GM19372 (cell line): ENCODE data around the gene ROBO1.
"Not testable (repeated sequence)": the region's sequence is repeated elsewhere in the genome, so short reads cannot be mapped to it uniquely, and the experiment has no call there.

ENCODE experiments used
- ATAC-seq: cut with Tn5 transposase; IDR thresholded peaks from one replicate; pipeline ENCODE4 v1.9.1; 2021; ENCODE audit warnings: mild to moderate bottlenecking, low read depth, moderate library complexity; ENCODE audit not compliant: unreplicated experiment

Gene ROBO1

DNA sequence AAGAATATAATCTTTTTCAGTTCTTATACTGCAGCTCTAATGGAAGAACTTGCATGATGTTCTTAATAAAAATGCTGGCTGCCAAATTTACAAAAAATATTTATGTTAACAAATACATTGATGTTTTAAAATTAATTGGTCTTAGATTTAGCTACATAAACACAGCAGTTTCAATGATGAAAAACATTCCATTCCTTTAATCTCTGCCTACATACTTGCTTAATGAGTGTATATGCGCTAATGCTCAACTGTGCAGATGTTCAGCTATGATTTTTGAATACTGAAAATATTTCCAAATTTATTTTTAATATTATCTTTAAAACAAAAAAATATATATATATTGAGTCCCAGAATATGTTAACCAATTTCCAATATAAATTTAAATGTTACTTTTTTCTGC lies 867.4 kb downstream of the ROBO1 start:
- ATAC-seq, result no peak

DNA sequence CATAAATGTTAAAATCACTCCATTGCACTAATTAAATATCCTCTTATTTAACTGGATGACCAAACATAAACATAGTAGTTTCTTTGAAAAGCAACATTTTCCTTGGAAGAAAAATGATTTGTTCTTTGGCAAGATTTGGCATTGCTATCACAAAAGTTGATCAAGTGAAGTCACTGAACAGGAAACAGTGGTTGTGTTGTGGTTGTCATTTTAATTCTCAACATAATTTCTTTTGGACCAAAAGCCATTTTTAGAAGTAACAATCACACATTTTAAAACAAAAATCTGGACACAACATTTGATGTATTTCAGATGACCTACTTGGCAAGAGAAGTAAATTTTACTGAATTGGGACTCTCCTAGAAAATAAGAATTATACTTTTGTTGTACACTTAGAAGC lies 872.3 kb downstream of the ROBO1 start:
- ATAC-seq, result no peak

DNA sequence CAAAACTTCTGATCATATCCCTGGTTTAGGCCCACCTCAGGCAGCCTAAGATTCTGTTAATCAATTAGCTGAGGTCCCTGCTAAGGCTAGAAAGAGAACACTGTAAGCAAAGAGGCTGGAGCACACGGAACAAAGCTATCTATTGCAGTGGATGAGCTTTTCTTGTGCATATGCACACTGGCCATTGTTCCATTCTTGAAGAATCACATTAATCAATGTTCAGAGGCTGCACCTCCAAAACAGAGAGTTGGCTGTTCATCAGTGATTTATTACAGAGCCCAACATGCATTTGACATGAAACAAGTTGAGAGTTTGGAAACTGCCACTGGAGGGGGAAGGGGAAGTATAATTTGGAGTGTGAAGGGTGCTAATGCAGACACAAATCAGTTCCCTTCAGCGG lies 873.0 kb downstream of the ROBO1 start:
- no peak for ATAC-seq

DNA sequence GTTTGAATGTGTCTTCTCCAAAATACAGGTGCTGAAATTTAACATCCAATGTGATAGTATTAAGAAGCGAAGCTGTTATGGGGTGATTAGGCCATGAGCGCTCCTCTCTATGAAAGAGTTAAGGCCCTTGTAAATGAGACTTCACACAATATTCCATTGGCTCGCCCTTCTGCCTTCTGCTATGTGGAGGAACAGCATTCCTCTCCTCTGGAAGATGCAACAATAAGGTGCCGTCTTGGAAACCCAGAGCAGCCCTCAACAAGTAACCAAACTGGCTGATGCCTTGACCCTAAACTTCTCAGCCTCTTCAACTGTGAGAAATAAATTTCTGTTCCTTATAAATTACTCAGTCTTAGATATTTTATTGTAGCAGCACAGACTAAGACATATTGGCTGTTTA lies 874.6 kb downstream of the ROBO1 start:
- ATAC-seq, result no peak

DNA sequence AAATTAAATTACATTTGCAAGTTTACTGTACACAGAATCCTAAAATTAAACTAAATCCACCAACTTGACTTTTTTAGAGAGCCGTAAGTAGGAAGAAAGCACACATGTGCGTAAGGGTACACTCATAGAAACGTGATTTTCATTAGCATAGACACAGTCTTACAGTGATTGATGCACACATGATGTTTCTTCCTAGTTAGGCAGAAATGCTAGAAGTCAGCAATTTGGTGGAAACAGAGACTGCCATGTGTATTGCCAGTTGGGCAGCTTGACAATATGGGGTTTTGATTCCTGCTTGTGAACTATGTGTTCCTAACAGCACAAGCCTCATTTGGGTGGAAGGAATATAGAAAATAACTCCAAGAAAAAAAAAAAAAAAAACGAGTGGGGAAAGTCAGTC lies 878.5 kb downstream of the ROBO1 start:
- no peak for ATAC-seq

DNA sequence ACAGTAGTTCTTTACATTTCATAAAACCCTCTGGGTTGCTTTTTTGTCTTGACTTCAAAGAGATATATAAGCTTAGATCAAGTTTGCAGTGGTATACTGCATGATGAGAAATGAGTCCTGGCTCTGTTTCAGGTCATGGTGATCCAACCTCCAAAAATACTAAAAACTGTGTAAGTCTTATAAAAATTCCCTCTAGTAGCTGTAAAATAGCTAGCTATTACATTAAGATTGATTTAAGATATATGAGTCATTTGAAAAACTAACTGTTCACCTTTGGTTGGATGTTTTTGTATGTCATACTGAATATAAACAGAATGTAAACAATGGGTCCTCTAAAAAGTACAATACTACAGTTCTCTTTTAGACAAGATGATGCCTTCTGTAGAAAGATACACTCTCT lies 879.2 kb downstream of the ROBO1 start:
- ATAC-seq, result no peak

DNA sequence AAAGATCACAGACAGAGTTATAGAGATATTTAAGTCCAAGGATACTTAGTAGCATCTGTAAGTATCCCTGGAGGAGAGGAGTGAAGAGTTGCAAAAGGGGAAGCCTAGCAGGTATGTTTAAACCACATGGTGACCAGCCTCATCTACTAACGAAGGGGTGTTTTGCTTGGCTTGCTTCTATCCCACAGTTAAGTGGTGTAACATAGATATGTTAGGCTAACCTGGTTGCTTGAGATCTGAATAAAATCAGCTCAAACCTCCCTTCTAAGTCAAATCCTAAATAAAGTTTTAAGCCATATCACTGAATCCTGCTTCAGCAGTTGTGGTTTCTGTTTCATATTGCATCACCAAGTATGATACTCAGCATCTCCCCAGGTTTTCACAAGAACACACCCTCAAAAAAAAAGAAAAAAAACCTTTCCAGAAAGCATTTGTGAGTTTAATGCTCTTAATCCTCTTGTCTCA lies 880.2 kb downstream of the ROBO1 start:
- ATAC-seq, result no peak

DNA sequence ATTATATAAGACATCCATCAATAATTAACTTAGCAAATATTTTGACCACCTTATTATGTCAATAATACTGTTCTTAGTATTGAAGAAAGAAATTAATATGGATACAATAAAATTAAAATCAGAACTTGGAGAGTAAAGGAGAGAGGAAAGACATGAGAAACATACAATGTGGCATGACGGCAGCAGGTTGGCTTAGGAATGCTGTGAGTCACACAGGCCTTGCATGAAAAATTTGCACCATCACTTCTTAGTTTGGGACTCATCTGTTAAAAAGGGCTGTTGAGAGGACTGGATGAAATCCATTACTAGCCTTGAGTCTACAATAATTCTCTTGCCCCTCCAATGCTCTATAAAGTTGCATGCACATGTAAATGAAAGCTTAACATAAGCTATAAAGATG lies 880.8 kb downstream of the ROBO1 start:
- ATAC-seq, result no peak

DNA sequence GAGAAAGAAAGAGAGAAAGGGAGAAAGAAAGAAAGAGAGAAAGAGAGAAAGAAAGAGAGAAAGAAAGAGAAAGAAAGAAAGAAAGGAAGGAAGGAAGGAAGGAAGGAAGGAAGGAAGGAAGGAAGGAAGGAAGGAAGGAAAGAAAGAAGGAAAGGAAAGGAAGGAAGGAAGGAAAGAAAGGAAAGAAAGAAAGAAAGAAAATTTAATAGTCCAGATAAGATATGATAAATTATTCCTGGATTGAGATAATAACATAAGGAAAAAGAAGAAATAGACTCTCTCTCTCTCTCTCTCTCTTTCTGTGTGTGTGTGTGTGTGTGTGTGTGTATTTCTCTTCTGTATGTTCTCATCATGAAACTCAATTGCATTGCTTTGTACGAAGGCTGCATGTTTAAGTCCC lies 883.2 kb downstream of the ROBO1 start:
- not testable (repeated sequence) for ATAC-seq

DNA sequence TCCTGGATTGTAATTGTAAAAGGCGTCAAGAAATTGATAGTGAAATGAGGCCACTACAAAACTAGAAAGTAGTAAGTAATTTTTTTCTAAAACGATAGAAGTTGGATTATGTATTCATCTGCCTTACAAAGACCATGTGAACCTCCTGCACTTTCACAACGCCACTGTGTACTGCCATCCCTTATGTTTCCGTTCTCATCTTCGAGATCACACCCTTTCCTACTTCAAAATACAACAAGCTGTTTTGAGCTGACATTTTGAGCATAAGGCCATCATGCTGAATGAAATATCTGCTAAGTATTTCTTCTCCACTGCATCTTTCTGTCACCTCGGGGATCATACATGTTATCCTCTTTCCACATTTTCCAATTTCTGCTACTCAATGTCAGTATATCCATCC lies 885.5 kb downstream of the ROBO1 start:
- no peak for ATAC-seq

DNA sequence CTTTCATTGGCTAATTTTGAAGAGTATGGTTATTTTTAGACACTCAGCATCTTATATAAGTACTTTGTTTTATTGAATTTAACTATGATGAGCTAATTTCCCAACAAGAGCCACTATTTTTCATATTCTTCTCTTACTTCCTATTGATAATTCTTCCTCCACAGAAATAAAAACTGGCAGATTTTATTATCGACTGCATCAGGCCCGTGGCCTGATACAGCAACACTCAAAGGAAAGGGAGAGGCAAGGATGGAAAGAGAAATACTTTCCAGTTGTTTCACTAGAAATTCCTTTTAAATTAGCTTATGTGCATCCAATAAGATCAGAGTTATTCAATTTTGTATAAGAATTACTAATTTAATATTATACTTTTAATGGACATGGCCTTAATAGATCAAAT lies 886.3 kb downstream of the ROBO1 start:
- ATAC-seq, result no peak

DNA sequence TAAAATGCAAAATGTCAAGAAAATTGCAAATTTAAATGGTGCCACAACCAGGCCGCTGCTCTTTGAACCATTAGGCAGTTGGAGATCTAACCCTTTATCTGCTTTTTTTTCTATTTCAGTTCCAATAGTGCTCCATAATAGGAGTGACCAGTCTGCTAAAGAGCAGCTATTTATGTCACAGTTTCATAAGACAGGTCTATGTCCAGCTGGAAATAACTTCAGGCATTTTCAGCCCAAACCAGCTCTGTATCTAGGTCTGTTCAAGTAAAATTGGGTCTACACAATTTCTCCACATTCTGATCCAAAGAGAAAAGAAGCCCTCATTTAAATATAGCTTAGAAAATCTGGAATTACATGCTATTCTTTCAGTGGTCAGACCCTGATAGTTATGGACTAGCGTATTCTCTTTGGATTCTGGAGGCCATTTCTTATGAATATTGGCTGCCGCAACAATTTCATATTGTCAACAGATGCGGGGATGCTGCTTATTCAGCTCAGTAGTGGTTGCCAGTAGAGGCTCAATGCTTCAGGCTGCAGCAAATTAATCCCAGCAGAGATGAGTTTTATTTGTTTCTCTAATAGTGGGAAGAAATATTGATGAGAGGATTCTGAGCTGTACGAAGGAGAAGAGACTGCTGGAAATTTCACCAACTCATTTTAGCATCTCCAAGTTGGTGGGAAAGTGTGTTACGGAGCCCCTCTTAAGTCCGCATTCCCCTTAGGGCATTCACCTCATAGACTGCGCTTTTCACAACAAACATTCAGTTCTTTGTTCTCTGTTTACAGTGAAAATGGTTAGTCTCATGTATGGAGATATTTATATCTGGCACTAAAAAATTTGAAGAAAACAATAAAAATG lies 887.0 kb downstream of the ROBO1 start:
- no peak for ATAC-seq

DNA sequence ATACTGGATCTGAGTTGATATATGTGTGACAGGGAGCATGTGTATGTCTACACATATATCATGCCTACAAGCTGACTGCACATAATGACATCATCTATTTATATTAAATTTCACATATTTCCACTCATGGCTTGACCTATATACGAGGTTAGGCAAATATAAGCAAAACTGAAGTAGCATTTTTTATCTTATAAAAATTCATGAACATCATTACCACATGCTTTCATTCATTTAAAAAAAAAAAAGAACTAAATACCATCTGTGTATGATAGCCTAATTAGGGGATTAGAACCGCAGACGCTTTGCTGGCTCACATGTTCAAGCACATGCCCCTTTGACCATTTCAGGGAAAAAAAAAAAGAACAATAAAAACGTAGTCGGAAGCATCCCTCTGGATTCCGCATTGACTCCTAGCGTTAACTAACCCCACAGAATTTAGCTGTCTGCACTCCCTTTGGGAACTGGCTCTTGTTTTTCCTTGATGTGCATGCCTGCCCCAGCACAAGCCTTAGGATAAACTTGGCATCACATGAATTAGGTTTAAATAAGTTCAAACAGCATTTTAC lies 888.4 kb downstream of the ROBO1 start:
- ATAC-seq, result no peak

DNA sequence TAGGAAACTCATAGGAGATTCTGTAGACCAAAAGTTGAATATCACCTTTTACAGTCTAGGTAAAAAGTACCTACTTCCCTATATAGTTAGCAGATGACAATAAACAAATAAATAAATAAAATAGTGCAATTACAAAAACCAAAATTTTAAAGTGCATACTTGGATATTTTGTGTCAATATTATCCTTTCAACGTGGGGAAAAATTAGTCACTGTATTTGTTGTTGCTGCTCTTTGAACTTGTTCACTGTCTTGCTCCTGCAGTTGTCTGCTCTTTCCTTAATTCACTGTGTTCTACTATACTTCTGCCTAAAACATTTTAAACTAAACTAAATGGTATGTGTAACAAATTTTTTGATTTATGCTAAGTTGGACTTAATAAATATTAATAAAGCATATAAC lies 889.0 kb downstream of the ROBO1 start:
- ATAC-seq, result no peak

DNA sequence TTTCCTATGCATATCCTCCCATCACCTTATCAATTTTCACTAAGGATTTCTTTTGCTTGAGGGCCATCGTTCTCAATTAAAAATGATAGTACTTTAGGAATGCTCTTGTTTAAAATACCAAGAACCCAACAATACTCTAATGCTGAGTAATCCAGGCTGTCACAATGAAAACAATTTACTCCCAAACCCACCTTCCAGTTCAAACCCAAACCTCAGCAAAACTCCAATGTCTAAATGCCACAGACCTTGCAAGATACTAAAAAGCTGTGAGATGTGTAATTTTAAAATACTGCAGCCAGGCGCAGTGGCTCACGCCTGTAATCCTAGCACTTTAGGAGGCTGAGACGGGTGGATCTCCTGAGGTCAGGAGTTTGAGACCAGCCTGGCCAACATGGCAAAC lies 889.8 kb downstream of the ROBO1 start:
- ATAC-seq, result no peak

DNA sequence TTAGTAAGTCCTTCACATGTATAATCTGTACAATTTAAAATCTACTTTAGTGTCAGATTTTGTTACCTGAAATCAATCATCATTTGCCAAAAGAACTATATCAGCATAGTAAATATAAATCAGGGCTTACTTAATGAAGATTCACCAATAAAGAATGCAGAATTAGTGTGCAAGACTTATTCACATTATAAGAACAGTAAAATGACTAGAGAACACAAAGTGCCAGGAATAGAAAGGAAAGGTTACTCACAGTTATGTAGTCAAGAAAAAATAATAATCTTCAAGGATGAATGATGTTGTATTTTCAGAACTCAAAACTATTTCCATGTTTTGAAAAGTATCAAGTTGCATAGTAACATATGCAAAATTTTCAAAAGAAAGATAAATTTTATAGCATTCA lies 891.9 kb downstream of the ROBO1 start:
- no peak for ATAC-seq

DNA sequence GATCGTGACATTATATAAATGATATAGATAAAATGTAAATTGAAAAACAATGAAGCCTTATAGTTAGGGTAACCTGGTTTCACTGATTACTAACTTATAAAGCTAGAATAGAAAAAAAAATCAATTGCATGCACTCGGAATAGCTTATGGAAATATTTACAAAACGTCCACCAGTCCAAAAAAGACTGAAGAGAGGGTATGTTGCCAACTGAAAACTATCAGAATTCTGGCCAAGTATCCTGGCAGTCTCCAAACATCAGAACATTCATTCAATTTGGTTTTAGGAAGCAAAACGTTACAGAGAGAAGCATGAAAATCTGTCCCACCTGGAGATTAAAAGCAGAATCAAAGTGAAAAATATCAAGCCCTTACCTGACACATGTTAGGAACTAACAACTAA lies 892.4 kb downstream of the ROBO1 start:
- no peak for ATAC-seq

DNA sequence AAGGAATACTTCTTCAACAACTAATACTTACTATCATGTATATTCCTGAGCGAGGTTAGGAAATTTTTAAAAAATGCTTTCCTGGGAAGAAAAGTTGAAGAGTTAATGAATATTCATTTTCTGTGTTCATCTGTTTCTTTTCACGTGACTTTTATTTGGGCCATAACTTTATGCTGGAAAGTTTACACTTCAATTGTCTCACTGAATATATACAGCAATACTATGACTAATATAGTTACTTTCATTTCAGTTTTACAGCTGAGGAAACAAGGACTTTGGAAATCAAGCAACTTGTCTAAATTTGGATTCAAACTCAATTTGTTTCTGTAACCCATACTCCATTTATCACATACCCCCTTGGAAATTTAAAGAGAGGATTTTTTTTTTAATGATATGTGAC lies 894.2 kb downstream of the ROBO1 start:
- ATAC-seq, result no peak

DNA sequence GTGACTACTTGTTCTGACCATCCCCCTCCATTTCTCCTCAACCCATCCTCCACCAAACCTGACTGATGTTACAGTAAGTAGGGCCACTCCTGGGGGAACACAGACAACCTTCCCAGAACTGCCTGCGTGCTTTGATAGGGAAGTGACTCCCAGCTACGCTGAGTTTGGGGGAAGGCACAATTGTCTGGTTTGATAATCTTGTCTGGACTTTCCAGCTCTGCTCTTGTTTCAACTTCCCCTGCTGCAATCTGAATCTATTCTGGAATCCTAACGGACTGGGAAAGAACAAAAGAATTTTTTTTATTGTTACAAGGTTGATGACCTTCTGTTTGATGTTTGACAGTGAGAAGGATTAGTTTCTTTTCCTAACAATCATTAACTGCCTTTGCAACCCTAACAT lies 895.6 kb downstream of the ROBO1 start:
- no peak for ATAC-seq

DNA sequence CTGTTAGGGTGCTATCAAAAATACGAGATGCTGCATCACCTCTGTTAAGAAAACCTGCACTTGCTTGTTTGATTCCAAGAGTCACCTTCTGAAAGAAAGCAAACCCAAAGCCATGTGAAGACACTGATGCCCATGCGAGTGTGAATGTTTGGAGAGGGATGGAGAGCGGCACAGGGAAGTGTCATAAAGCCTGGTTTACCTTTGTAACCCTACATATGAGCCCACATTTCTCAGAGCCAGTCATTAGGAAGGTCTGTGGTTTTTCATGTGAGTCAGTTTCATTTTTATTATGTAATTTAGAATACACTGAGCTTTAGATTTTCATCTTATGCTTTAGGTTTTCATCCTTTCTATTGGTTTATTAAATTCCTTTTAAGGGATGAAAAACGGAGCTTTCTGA lies 896.8 kb downstream of the ROBO1 start:
- no peak for ATAC-seq

DNA sequence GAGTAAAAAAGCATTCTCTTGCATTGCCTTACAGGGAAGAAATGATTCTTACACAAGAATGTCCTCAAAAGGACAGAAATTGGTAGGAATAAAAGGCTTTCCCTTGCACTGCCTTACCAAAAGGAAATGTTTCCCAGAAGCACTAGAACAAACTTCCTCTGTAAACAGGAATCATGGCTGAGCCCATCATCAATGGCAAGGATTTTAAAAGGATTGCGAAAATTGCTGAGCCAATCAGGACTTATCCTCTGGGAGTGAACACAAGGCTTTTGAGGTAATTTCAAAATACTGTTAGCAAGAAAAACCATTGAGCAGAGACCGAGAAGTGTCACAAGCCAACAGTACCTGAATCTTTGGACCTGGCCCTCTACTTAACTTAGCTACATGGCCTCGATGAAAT lies 897.3 kb downstream of the ROBO1 start:
- no peak for ATAC-seq

DNA sequence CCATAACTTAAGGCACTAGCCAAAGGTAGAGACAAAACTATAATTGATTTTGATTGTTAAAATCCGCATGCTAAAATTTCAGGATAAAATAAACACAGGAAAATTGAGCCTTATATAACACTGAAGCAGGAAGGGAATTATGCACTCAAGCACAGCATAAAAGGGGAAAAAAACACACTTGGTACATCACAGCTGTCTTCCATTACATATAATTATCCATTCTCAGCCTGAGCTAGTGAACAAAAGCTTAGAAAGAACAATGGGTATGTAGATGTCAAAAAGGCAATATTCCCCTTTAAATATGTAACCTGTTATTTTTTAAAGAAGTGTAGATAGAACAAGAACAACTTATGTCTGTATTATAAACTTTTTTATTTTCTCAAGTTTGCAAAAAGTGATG lies 899.2 kb downstream of the ROBO1 start:
- ATAC-seq, result no peak
